Breast epithelium (tissue), 3 donors: Measurements from ENCODE around the gene KCNK2.

ENCODE experiments used
- POLR2AphosphoS5 ChIP-seq, 3 donors: sonication (generic); formaldehyde crosslinking; IDR thresholded peaks; one replicate each; pipeline ENCODE4 v1.6.1; 2017; ENCODE audit warnings: antibody characterized with exemption in 3 of 3
- TF ChIP-seq, protein P1 (sequence below), 3 donors: fragments of 450-650 bp; IDR thresholded peaks; one replicate each; pipeline ENCODE4 v1.5.1; 2016 to 2017; ENCODE audit warnings: antibody characterized with exemption in 3 of 3, mild to moderate bottlenecking in 3 of 3, moderate library complexity in 3 of 3

DNA sequence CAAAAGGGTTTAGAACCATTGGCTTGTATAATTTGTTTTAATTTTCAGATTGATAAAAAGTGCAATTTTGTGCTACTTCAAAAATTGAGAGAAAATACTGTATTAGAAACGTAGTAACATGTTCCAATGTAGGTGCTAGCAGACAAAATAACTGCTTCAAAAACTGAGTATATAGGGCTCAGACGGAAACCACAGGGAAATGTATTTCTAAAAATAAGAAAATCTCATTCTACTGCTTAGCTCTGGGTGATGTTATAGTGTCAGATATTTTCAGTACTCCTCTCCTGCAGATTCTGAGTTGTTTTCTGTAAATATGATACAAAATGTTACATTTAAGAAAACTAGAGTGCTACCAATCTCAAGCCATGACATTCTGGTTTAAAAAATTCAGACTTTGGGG is 55.4 kb downstream of the KCNK2 start:
- no peak for TF ChIP-seq POLR2AphosphoS5 (IDR thresholded peaks at IDR 0.05)
- TF ChIP-seq, protein P1, sequence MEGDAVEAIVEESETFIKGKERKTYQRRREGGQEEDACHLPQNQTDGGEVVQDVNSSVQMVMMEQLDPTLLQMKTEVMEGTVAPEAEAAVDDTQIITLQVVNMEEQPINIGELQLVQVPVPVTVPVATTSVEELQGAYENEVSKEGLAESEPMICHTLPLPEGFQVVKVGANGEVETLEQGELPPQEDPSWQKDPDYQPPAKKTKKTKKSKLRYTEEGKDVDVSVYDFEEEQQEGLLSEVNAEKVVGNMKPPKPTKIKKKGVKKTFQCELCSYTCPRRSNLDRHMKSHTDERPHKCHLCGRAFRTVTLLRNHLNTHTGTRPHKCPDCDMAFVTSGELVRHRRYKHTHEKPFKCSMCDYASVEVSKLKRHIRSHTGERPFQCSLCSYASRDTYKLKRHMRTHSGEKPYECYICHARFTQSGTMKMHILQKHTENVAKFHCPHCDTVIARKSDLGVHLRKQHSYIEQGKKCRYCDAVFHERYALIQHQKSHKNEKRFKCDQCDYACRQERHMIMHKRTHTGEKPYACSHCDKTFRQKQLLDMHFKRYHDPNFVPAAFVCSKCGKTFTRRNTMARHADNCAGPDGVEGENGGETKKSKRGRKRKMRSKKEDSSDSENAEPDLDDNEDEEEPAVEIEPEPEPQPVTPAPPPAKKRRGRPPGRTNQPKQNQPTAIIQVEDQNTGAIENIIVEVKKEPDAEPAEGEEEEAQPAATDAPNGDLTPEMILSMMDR (IDR thresholded peaks at IDR 0.05) = no peak
